ENCODE data around the gene PIK3R2.

DNA sequence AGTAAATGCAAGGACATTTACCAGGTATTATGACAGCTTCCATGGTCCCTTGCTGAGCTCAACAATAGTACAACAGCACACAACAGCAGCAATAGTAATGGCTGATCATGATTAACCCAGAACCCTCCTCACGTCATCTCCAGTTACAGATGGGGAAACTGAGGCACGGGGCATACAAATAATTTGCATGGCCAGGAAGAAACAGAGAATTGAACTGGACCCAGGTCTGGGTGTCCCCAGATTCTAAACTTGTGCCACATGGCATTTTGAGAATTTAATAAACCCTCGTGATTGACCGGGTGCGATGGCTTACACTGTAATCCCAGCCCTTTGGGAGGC is 48.2 kb upstream of the PIK3R2 start:
- TF ChIP-seq, protein P1, sequence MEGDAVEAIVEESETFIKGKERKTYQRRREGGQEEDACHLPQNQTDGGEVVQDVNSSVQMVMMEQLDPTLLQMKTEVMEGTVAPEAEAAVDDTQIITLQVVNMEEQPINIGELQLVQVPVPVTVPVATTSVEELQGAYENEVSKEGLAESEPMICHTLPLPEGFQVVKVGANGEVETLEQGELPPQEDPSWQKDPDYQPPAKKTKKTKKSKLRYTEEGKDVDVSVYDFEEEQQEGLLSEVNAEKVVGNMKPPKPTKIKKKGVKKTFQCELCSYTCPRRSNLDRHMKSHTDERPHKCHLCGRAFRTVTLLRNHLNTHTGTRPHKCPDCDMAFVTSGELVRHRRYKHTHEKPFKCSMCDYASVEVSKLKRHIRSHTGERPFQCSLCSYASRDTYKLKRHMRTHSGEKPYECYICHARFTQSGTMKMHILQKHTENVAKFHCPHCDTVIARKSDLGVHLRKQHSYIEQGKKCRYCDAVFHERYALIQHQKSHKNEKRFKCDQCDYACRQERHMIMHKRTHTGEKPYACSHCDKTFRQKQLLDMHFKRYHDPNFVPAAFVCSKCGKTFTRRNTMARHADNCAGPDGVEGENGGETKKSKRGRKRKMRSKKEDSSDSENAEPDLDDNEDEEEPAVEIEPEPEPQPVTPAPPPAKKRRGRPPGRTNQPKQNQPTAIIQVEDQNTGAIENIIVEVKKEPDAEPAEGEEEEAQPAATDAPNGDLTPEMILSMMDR (IDR thresholded peaks at IDR 0.05; ENCODE audit: low read depth, low read length), result no peak
- no peak for TF ChIP-seq POLR2A (IDR thresholded peaks at IDR 0.05; ENCODE audit: extremely low read depth, insufficient read length)
- TF ChIP-seq, protein P2, sequence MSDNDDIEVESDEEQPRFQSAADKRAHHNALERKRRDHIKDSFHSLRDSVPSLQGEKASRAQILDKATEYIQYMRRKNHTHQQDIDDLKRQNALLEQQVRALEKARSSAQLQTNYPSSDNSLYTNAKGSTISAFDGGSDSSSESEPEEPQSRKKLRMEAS (IDR thresholded peaks at IDR 0.05; ENCODE audit: low read depth, low read length), result no peak
- TF ChIP-seq MYC (IDR thresholded peaks at IDR 0.05; ENCODE audit: low read depth, low read length), result no peak

Data from NB4 (cell line).